Neuron (in vitro differentiated cells): ENCODE data around the gene RPL23.

Experiments
- H2AFZ ChIP-seq: one replicate; pipeline ENCODE4 v1.6.1; 2013; ENCODE audit warnings: low read depth, mild to moderate bottlenecking, inconsistent platforms, low read length, moderate library complexity
- H3K27me3 ChIP-seq: one replicate; pipeline ENCODE4 v1.6.1; 2013; ENCODE audit warnings: low read length; ENCODE audit not compliant: insufficient read depth
- H3K36me3 ChIP-seq: one replicate; pipeline ENCODE4 v1.6.1; 2013; ENCODE audit warnings: low read length; ENCODE audit not compliant: insufficient read depth
- H3K4me1 ChIP-seq: one replicate; pipeline ENCODE4 v1.6.1; 2013; ENCODE audit warnings: low read length; ENCODE audit not compliant: insufficient read depth
- H3K4me3 ChIP-seq: 2 replicates; pipeline ENCODE4 v1.5.1; 2013; ENCODE audit warnings: mild to moderate bottlenecking, low read length, moderate library complexity
- H3K9me3 ChIP-seq: one replicate; pipeline ENCODE4 v1.6.1; 2013; ENCODE audit warnings: low read length

Gene RPL23

DNA sequence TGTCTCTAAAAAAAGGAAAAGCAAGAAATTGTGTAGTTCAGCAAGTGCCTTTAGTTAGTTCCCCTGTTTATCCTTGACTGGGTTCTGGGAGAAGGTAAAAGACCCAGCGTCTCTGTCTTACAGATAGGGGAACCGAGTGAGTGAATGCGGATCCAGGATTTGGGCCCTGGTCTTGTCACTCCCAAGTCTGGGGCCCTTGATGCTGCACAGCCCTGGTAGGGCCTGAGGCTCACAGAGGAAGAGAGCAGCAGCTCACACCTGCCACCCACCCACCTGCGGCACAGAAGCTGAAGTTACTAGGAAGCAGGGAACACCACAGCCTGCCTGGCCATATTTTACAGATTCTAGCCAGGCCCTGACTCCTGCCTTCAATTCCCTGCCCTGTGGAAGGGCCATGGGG, 38.6 kb upstream of the RPL23 start:
- Histone ChIP-seq H3K9me3 (no peaks in the 10 kb centered on the region), H3K27me3 (no peaks in the 10 kb centered on the region), H3K4me1 (peaks cover 11% of the 10 kb centered on the region), H3K4me3 (no peak overlapping the region), H3K36me3 (peaks cover 39% of the 10 kb centered on the region), H2AFZ (no peak overlapping the region)

DNA sequence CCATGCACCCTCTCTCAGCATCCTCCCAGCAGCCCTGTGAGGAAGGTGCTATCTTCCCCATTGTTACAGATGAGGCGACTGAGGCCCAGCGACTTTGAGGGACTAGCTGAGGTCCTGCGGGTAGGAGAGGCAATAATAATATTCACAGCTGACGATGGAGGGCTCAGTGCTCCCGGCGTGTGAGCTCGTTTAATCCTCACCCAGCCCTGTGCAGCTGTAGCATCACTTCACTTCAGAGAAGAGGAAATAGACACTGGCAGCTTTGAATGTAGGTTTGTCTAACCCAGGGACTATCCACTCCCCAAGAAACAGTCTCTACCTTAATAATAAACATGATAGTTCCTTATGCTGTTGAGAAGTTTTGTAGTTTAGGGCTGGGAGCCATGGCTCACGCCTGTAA, 37.9 kb upstream of the RPL23 start:
- Histone ChIP-seq H3K4me1 (peaks cover 16% of the 10 kb centered on the region), H3K27me3 (no peaks in the 10 kb centered on the region), H3K4me3 (no peak overlapping the region), H2AFZ (no peak overlapping the region), H3K9me3 (no peaks in the 10 kb centered on the region), H3K36me3 (peaks cover 39% of the 10 kb centered on the region)

DNA sequence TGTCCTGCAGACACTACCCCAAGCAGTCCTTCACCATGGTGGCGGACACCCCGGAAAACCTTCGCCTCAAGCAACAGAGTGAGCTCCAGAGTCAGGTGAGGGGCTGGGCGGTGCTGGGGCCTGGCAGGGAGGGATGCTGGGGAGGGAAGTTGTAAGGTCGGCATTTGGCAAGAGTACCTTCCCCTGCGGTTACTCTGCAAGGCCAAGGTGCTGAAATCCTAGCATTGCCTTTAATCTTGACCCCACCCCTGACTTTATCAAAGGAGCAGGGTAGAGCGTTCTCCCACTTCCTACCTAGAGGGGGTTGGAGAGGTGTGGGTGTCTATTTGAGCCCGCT, 36.9 kb upstream of the RPL23 start:
- Histone ChIP-seq H3K9me3 (no peaks in the 10 kb centered on the region), H3K4me3 (no peak overlapping the region), H2AFZ (no peak overlapping the region), H3K4me1 (peaks cover 17% of the 10 kb centered on the region), H3K36me3 (peaks cover 39% of the 10 kb centered on the region), H3K27me3 (no peaks in the 10 kb centered on the region)

DNA sequence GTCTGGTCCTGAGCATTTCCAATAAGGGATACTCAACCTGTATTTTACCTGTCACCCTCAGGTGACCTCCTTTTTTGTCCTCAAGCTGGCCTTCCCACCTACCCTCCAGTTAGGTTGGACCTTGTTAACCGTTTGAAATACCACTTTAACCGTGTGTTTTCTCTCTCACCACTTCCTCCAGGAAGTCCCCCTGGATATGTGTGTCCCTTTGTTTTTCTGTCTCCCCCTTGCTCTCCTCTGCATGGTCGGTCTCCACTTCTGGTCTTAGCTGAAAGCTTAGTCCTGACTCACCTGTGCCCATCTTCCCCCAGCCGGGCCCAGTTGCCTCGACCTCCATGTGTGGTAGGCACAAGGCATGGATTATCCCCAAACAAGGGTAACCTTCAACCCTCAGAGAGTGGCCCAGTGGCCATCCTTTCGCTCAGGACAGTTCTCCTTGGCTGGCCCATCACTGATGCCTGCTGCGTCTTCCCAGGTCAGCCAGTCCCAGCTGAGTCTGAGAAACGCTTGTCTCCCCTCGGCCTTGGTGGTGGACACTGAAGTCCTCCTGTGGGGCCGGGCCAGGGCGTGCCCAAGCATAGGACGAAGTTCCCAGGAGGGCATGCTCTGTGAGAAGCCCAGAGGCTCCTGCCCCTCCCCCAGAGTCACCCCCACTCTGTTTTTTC, 36.4 kb upstream of the RPL23 start:
- no peaks in the 10 kb centered on the region for H3K27me3 ChIP-seq
- no peak overlapping the region for H2AFZ ChIP-seq
- H3K9me3 ChIP-seq, result no peaks in the 10 kb centered on the region
- H3K4me1 ChIP-seq, result peaks cover 22% of the 10 kb centered on the region
- no peak overlapping the region for H3K4me3 ChIP-seq
- H3K36me3 ChIP-seq, result peaks cover 39% of the 10 kb centered on the region

DNA sequence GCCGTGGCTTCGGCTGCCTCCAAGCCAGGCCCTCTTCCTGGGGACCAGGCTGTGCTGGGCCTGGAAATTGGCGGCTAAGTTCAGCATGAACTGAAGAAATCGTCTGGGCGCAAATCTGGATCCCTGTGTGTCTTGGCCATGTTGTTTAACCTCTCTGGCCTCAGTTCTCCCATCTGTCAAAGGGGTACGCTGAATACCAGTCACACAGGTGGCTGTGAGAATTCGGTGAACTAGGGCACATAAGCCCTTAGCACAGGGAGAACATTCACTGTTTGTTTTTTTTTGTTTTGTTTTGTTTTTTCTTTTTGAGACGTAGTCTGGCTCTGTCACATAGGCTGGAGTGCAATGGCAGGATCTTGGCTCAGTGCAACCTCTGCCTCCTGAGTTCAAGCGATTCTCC, 35.3 kb upstream of the RPL23 start:
- Histone ChIP-seq H3K36me3 (peaks cover 36% of the 10 kb centered on the region), H2AFZ (no peak overlapping the region), H3K27me3 (no peaks in the 10 kb centered on the region), H3K4me1 (peaks cover 27% of the 10 kb centered on the region), H3K4me3 (no peak overlapping the region), H3K9me3 (no peaks in the 10 kb centered on the region)

DNA sequence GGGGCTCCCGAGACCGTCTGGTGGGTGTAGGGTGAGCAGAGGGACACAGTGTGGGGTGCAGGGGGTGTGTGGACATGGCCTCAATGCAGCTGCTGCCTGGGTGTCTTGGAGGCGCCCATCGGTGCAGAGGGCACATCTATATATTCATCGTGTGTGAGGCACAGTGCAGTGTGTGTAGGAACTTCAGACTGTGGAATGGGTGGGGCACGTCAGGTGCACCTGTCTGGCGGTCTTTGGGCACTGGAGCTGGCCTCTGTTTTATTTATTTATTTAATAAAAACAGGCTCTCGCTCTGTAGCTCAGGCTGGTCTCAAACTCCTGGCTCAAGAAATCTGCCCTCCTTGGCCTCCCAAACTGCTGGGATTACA, 33.1 kb upstream of the RPL23 start:
- H3K36me3 ChIP-seq, result peaks cover 26% of the 10 kb centered on the region
- peaks cover 38% of the 10 kb centered on the region for H3K4me1 ChIP-seq
- H3K27me3 ChIP-seq, result no peaks in the 10 kb centered on the region
- no peak overlapping the region for H3K4me3 ChIP-seq
- H3K9me3 ChIP-seq, result no peaks in the 10 kb centered on the region
- no peak overlapping the region for H2AFZ ChIP-seq

DNA sequence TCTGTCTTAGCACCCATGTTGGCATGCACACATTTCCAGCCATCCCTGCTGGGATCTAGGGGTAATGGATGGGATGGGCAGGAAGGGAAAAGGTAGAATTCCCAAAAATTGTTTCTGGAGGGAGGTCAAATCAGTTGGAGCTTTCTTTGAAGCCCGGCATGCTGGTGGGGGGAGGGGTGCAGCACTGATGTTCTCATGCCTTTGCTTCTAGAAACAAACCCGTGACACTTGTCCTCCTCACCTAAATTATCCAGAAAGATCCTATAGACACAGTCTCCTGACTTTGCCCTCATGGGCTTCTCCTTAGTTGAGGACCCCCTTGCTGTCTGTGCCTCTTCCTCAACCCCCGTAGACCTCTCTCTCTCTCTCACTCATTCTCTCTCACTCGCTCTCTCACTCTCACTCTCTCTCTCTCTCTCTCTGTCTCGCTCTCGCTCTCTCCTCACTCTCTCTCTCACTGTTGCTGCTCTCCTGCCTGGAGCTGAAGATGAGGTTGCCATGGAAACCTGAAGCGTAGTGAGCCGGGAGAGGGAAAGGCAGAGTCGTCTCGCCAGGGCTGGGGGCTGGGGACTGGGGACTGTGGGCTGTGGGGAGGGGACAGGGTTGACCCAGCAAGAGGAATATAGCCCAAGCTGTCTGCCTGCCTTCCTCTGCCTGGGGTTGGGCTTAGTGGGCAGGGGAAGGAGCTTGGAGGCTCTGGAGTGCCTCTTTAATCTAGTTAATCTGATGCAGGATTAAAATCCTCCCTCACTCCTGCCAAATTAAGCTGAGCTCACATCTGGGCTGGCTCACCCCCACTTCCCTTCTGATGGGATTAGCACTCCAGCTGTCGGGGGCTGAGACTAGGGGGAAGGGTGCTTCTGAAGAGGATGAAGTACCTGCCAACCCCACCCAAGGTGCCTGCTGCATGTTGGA, 32.5 kb upstream of the RPL23 start:
- Histone ChIP-seq H3K4me3 (no peak overlapping the region), H3K36me3 (peaks cover 22% of the 10 kb centered on the region), H3K4me1 (peaks cover 41% of the 10 kb centered on the region), H3K27me3 (no peaks in the 10 kb centered on the region), H3K9me3 (no peaks in the 10 kb centered on the region), H2AFZ (no peak overlapping the region)

DNA sequence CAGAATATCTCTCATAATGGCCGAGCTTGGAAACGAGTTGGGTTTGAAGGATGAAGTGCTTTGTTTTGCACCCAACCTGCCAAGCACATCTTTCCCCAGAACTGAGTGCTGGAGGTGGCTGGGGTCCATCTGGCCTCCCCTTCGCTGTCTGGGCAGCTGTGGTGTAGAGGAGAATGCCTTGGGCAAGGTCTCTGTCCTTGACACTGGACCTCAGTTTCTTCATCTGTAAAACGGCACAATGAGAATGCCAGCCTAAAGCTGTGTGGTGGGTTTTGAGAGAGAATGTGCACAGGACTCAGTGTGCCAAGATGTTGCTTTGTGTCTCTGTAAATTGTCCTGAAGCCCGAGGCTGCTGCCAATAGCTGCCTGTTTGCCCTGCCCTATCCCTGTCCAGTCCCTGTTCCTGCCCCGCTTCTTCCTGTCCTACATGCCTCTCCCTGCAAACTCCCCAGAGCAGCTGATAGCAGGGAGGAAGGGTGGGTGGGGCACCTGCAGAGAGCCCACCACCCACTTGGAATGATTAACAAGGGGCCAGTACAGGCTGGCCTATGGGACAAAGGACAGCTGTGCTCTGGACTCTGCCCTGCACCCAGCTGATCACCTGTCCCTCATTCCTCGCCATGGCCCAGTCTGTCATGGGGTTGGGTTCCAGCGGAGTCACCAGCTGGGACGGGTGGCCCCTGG, 31.7 kb upstream of the RPL23 start:
- H3K27me3 ChIP-seq, result no peaks in the 10 kb centered on the region
- H3K36me3 ChIP-seq, result peaks cover 23% of the 10 kb centered on the region
- H2AFZ ChIP-seq, result no peak overlapping the region
- no peaks in the 10 kb centered on the region for H3K9me3 ChIP-seq
- H3K4me1 ChIP-seq, result peaks cover 44% of the 10 kb centered on the region
- H3K4me3 ChIP-seq, result no peak overlapping the region

DNA sequence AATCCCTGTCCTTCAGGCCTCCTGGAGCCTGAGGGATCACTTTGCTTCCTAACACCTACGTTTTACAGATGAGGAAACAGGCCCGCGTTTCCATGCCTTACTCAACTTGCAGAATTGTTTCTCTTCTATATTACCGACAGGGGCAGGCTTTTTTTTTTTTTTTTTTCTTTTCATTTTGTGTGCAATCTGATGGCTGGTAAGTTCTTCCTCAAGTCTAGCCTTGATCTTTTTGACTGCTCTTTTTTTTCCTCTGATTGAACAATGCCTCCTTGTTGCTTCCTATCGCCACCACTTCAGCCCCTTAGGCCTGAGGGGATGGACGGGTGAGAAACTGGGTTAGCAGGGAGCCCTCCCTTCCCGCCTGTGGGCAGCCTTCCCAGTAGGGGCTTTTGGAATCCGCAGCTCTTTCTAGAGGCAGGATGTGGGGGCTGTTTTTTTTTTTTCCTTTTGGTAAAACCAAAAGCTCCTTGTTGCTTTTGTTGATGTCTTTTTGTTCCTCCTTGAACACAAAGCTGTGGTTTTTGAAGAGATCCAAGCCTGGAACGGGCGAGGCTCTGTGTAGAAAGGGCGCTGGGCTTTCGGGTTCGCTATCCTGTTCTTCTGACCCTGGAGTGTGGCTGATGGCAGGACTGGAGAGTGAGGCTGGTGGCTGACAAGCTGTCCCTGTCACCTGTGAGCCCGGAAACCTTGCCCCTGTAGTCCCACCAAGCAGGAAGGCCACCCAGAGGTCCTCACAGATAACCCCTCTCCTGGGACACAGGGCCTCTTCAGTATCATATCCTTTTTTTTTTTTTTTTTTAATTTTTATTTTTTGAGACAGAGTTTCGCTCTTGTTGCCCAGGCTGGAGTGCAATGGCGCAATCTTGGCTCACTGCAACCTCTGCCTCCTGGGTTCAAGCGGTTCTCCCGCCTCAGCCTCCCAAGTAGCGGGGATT, 30.3 kb upstream of the RPL23 start:
- peaks cover 20% of the 10 kb centered on the region for H3K36me3 ChIP-seq

DNA sequence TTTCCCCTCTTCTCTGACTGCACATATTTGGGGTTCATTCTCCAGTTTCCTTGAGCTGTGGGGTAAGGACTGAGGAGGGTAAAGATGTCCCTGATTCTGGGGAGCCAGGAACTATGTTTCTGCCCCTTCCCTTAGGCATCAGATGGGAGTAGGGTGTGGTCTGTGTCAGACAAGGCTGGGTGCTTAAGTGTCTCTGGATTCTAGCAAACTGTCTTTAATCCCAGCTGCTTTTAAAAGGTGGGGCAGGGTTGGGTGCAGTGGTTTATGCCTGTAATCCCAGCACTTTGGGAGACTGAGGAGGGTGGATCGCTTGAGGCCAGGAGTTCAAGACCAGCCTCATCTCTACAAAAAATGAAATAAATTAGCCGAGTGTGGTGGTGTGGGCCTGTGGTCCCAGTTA, 29.3 kb upstream of the RPL23 start:
- H3K27me3 ChIP-seq, result no peaks in the 10 kb centered on the region
- H3K9me3 ChIP-seq, result no peaks in the 10 kb centered on the region
- H2AFZ ChIP-seq, result no peak overlapping the region
- H3K4me3 ChIP-seq, result no peak overlapping the region
- H3K36me3 ChIP-seq, result peaks cover 27% of the 10 kb centered on the region
- peaks cover 60% of the 10 kb centered on the region for H3K4me1 ChIP-seq

More for the DNA sequence above, 30.3 kb upstream of the RPL23 start:
- Histone ChIP-seq H3K27me3 (no peaks in the 10 kb centered on the region), H3K9me3 (no peaks in the 10 kb centered on the region), H3K4me3 (no peak overlapping the region), H3K4me1 (peaks cover 53% of the 10 kb centered on the region), H2AFZ (no peak overlapping the region)

DNA sequence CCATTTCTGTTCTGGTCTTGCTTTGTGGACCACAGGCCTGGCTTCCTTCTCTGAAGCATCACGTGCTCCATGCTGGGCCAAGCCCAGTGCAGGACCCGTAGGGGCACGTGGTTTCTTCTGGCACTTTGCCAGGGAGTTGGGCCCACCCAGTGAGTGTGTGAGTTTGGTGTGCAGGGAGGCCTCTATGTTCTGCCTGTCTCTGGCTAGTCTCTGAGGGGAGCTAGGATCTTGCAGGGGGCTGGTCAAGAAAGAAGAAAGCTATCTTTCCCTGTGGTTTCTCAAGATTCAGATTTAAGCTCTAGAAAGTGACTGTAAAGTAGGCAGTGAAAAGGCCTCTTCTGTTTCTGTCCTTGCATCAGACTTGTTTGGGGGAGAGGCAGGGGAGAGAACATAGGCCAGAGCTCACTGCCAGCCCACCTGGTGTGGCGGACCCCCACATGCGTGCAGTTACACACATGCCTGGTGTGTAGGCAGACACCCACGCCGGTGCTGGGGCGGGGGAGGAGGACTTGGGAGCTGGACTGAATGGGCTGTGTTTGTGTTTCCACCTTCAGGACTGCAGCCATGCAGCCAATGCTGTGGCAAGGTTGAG, 28.2 kb upstream of the RPL23 start:
- H3K4me3 ChIP-seq, result no peak overlapping the region
- H2AFZ ChIP-seq, result no peak overlapping the region
- no peaks in the 10 kb centered on the region for H3K27me3 ChIP-seq
- H3K36me3 ChIP-seq, result peaks cover 20% of the 10 kb centered on the region
- no peaks in the 10 kb centered on the region for H3K9me3 ChIP-seq
- peaks cover 68% of the 10 kb centered on the region for H3K4me1 ChIP-seq

DNA sequence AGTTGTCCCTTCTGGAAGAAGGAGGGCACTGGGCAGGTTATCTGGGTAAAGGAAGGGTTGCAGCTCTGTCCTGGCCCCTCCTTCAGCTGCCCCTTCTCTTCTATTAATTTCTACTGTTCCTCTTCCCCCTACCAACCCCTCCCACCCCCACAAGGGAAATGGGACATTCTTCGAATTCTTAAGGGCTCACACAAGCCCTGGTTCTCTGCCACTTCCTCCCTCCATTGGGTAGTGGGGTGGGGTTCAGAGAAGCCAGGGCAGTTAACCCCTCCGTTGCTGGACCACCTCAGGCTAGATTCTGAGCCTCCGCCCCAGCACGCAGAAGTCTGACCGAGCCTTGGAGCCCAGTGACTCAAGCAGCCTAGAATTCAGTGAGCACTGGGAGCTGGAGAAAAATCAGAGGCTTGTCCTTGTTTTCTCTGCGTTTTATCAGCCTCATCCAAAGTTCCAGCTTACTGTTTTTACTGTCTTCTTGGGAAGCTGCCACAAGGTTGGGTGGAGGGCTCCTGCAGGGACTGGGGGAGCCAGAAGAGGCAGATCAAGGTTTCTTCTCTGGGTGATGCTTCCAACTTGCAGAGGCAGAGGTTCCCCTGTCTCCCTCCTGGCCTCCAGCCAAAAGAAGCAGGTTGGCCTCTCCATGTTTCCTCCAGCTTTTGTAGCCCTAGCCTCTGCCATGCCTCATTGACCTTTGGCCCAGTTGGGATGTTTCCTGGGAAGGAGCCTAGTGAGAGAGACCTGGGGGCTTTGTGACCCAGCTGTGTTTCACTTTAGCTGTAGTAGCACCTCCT, 26.6 kb upstream of the RPL23 start:
- Histone ChIP-seq H2AFZ (no peak overlapping the region), H3K9me3 (no peaks in the 10 kb centered on the region), H3K4me1 (peaks cover 51% of the 10 kb centered on the region), H3K36me3 (peaks cover 20% of the 10 kb centered on the region), H3K27me3 (no peaks in the 10 kb centered on the region), H3K4me3 (no peak overlapping the region)
